ENCODE data around the gene HCFC1R1. TPM values are rescaled to one million over a fixed set of nuclear protein-coding genes. Genes with fewer than 3 reads are reported as not detected.

HCFC1R1 gene
- total RNA-seq, 1 experiment from 2014 or later, result 76.0 TPM

- TF ChIP-seq MAX (CRISPR knock-in tag; IDR thresholded peaks at IDR 0.05), result peak; percentile 83
Observed at GRCh38 chr16:3059041-3059722, 35.4 kb upstream of the HCFC1R1 start (continued).

- Mint-ChIP-seq H3K4me3 (peak overlapping the region; percentile 76), H3K27me3 (ENCODE audit: low read depth) (peaks cover 3% of the 10 kb centered on the region; the same call in 1 of the 2 replicates), H3K27ac (no peak overlapping the region), H3K9me3 (no peaks in the 10 kb centered on the region), H3K4me1 (peaks cover 26% of the 10 kb centered on the region), H3K36me3 (peaks cover 6% of the 10 kb centered on the region; the same call in 1 of the 2 replicates)
- ChIA-PET POLR2A (interaction anchor here (0.9 to 3.2 kb wide), 10 partner anchors 12 to 71 kb away, joined by 3 to 29 read pairs (median 6); partner anchors contain the start of genes CLDN9, HCFC1R1, MMP25 and ZSCAN10), CTCF (interaction anchor here (0.5 to 3.6 kb wide), 54 partner anchors 9 to 596 kb away, joined by 3 to 109 read pairs (median 5); partner anchors contain the start of genes BICDL2, CLDN6, HCFC1R1 and KREMEN2)
- DNase-seq (ENCODE audit: low spot score) (peak; percentile 76), ATAC-seq (peak; percentile 72)
- TF ChIP-seq SMAD4 (CRISPR knock-in tag; IDR thresholded peaks at IDR 0.05) (no peak), MLX (CRISPR knock-in tag; IDR thresholded peaks at IDR 0.05) (no peak), HMGXB4 (CRISPR knock-in tag; IDR thresholded peaks at IDR 0.05) (peak; percentile 74), MAX (CRISPR knock-in tag; IDR thresholded peaks at IDR 0.05) (no peak), NFE2L1 (CRISPR knock-in tag; IDR thresholded peaks at IDR 0.05) (no peak), SP1 (CRISPR knock-in tag; conservative IDR thresholded peaks at IDR 0.05) (no peak), NFATC4 (CRISPR knock-in tag; IDR thresholded peaks at IDR 0.05) (no peak), NR3C1 (CRISPR knock-in tag; conservative IDR thresholded peaks at IDR 0.05; ENCODE audit: low read depth) (no peak), FOXP4 (CRISPR knock-in tag; IDR thresholded peaks at IDR 0.05) (0 out of 2 replicates have a peak, but pooled peaks have one; percentile 64), ZBTB21 (CRISPR knock-in tag; IDR thresholded peaks at IDR 0.05; ENCODE audit: borderline replicate concordance) (no peak), SOX15 (CRISPR knock-in tag; IDR thresholded peaks at IDR 0.05) (no peak), ZNF416 (CRISPR knock-in tag; IDR thresholded peaks at IDR 0.05) (no peak), ZNF232 (CRISPR knock-in tag; IDR thresholded peaks at IDR 0.05) (0 out of 2 replicates have a peak, but pooled peaks have one; percentile 4), TCF7 (CRISPR knock-in tag; IDR thresholded peaks at IDR 0.05; ENCODE audit: low read depth) (no peak), ZNF671 (CRISPR knock-in tag; IDR thresholded peaks at IDR 0.05) (no peak), E2F1 (CRISPR knock-in tag; IDR thresholded peaks at IDR 0.05) (no peak)
Observed at GRCh38 chr16:3058139-3059030, 34.6 kb upstream of the HCFC1R1 start.
